ENCODE results near the gene SYNE1.

DNA sequence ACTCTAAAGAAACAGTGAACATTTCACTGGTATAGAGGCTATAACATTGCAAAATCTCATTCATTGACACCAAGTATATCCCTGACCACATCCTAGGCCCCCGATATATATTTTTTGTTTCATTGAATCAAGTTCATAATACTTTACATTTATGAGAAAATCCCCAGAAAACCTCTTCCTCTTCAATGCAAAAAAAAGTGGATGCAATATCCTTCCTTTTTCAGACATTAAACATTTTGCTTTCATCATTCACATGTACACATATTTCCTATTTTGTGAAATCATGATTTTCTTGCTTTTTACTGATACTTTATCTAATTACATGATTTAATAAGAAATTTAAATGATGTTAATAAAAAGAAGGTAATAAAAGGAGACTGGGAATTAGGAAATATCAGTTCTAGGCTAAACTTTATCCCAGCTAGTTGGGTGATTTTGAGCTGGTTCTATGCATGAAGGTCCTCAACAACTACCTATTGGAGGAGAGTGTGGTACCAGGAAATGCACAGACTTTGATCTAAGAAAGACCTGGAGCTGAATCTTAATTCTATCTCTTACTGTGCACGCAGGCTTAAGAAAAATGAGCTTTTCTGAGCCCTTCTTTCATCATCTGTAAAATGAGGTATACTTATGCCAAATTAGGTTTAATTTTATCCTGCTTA lies 4.9 kb downstream of the SYNE1 start:
- no peak for TF ChIP-seq POLR2A (IDR thresholded peaks at IDR 0.05; ENCODE audit: low read depth, low read length)
- no peak for TF ChIP-seq BRCA1 (IDR thresholded peaks at IDR 0.05; ENCODE audit: low read depth, low read length)
- no peak for TF ChIP-seq KAT2A (conservative IDR thresholded peaks at IDR 0.05; ENCODE audit: control insufficient read depth, low read depth, low read length)
- TF ChIP-seq, protein P1, sequence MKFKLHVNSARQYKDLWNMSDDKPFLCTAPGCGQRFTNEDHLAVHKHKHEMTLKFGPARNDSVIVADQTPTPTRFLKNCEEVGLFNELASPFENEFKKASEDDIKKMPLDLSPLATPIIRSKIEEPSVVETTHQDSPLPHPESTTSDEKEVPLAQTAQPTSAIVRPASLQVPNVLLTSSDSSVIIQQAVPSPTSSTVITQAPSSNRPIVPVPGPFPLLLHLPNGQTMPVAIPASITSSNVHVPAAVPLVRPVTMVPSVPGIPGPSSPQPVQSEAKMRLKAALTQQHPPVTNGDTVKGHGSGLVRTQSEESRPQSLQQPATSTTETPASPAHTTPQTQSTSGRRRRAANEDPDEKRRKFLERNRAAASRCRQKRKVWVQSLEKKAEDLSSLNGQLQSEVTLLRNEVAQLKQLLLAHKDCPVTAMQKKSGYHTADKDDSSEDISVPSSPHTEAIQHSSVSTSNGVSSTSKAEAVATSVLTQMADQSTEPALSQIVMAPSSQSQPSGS (IDR thresholded peaks at IDR 0.05; ENCODE audit: low read length): no peak
- TF ChIP-seq, protein P2, sequence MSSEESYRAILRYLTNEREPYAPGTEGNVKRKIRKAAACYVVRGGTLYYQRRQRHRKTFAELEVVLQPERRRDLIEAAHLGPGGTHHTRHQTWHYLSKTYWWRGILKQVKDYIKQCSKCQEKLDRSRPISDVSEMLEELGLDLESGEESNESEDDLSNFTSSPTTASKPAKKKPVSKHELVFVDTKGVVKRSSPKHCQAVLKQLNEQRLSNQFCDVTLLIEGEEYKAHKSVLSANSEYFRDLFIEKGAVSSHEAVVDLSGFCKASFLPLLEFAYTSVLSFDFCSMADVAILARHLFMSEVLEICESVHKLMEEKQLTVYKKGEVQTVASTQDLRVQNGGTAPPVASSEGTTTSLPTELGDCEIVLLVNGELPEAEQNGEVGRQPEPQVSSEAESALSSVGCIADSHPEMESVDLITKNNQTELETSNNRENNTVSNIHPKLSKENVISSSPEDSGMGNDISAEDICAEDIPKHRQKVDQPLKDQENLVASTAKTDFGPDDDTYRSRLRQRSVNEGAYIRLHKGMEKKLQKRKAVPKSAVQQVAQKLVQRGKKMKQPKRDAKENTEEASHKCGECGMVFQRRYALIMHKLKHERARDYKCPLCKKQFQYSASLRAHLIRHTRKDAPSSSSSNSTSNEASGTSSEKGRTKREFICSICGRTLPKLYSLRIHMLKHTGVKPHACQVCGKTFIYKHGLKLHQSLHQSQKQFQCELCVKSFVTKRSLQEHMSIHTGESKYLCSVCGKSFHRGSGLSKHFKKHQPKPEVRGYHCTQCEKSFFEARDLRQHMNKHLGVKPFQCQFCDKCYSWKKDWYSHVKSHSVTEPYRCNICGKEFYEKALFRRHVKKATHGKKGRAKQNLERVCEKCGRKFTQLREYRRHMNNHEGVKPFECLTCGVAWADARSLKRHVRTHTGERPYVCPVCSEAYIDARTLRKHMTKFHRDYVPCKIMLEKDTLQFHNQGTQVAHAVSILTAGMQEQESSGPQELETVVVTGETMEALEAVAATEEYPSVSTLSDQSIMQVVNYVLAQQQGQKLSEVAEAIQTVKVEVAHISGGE (CRISPR knock-in tag; IDR thresholded peaks at IDR 0.05): no peak
- TF ChIP-seq TAF1 (IDR thresholded peaks at IDR 0.05; ENCODE audit: borderline replicate concordance, low read depth, low read length): no peak
- TF ChIP-seq DPF2 (IDR thresholded peaks at IDR 0.05): no peak
